HepG2 (cell line): ENCODE data around the gene NRBF2. TPM values are rescaled to one million over a fixed set of nuclear protein-coding genes. Genes with fewer than 3 reads are reported as not detected.

Experiments used
- ASH2L ChIP-seq: fragments of 300-600, 200-600 bp; sonication (generic); IDR thresholded peaks from 2 replicates; pipeline ENCODE4 v1.7.0; 2017; ENCODE audit warnings: low read depth, mild to moderate bottlenecking, moderate library complexity, mixed read lengths, low read length; ENCODE audit not compliant: insufficient read length
- EHMT2 ChIP-seq: fragments of 200-600 bp; sonication (generic); IDR thresholded peaks from 2 replicates; pipeline ENCODE4 v1.7.0; 2017; ENCODE audit warnings: antibody characterized with exemption, low read depth, low read length, borderline replicate concordance
- EZH2 ChIP-seq: conservative IDR thresholded peaks from 2 replicates; pipeline ENCODE4 v1.6.1; 2012; ENCODE audit warnings: mild to moderate bottlenecking, low read depth, low read length, moderate library complexity
- IRX3 ChIP-seq: sonication (generic); formaldehyde crosslinking; IDR thresholded peaks from 2 replicates; pipeline ENCODE4 v1.8.1; 2023; ENCODE audit warnings: mild to moderate bottlenecking, low read depth, missing genetic modification reagents, borderline replicate concordance
- MED13 ChIP-seq: sonication (generic); formaldehyde crosslinking; IDR thresholded peaks from 2 replicates; pipeline ENCODE4 v1.5.0; 2020; ENCODE audit warnings: missing genetic modification reagents
- RFXAP ChIP-seq: sonication (generic); formaldehyde crosslinking; IDR thresholded peaks from 2 replicates; pipeline ENCODE4 v1.4.0; 2020; ENCODE audit warnings: missing genetic modification reagents, borderline replicate concordance
- SMAD1 ChIP-seq: sonication (generic); formaldehyde crosslinking; IDR thresholded peaks from 2 replicates; pipeline ENCODE4 v1.4.0; 2020; ENCODE audit warnings: missing genetic modification reagents, low read depth, mild to moderate bottlenecking, borderline replicate concordance
- SMAD3 ChIP-seq: sonication (generic); formaldehyde crosslinking; IDR thresholded peaks from 2 replicates; pipeline ENCODE4 v1.4.0; 2020; ENCODE audit warnings: missing genetic modification reagents
- ZNF17 ChIP-seq: sonication (generic); formaldehyde crosslinking; IDR thresholded peaks from 2 replicates; pipeline ENCODE4 v1.5.0; 2020; ENCODE audit warnings: mild to moderate bottlenecking, missing genetic modification reagents
- ZNF329 ChIP-seq: sonication (generic); formaldehyde crosslinking; IDR thresholded peaks from 2 replicates; pipeline ENCODE4 v1.9.0; 2021; ENCODE audit warnings: low read depth, mild to moderate bottlenecking, missing genetic modification reagents
- ZNF468 ChIP-seq: sonication (generic); formaldehyde crosslinking; IDR thresholded peaks from 2 replicates; pipeline ENCODE4 v1.8.0; 2022; ENCODE audit warnings: mild to moderate bottlenecking, moderate library complexity, missing genetic modification reagents
- ZNF674 ChIP-seq: sonication (generic); formaldehyde crosslinking; IDR thresholded peaks from 2 replicates; pipeline ENCODE4 v1.5.0; 2020; ENCODE audit warnings: low read depth, mild to moderate bottlenecking, missing genetic modification reagents
- ZNF782 ChIP-seq: sonication (generic); formaldehyde crosslinking; IDR thresholded peaks from 2 replicates; pipeline ENCODE4 v1.4.0; 2020; ENCODE audit warnings: missing genetic modification reagents, mild to moderate bottlenecking, borderline replicate concordance
- polyA plus RNA-seq, 8 experiments: library from polyadenylated mRNA; depleted of rRNA in 3 of 8; stranded (reverse) in 7 of 8; unstranded in 1 of 8; fragments of >200 nt; fragmentation: Illumina TruSeq in 4 of 8; extraction: Trizol in 4 of 8; gene quantifications; 2 replicates each; pipeline versions ENCODE4 v1.2.1 to v1.2.3, GENCODE V29; 2011 to 2016; ENCODE audit warnings: low read depth in 4 of 8, missing spikeins in 1 of 8, mixed read lengths in 1 of 8; ENCODE audit not compliant: insufficient read depth in 1 of 8
- total RNA-seq, 5 experiments: library from RNA; depleted of rRNA; stranded (reverse); fragments of >200 nt; fragmentation: Illumina TruSeq; extraction: Trizol; gene quantifications; 2 replicates each; pipeline ENCODE4 v1.2.3, GENCODE V29; 2016; ENCODE audit warnings: low read depth in 1 of 5
- TF ChIP-seq, protein P1 (sequence below): sonication (generic); formaldehyde crosslinking; IDR thresholded peaks from 2 replicates; pipeline ENCODE4 v1.5.0; 2020; ENCODE audit warnings: mild to moderate bottlenecking, missing genetic modification reagents, borderline replicate concordance
- TF ChIP-seq, protein P2 (sequence below): sonication (generic); formaldehyde crosslinking; IDR thresholded peaks from 2 replicates; pipeline ENCODE4 v1.4.0; 2020; ENCODE audit warnings: mild to moderate bottlenecking, low read depth, missing genetic modification reagents
- TF ChIP-seq, protein P3 (sequence below): sonication (generic); formaldehyde crosslinking; IDR thresholded peaks from 2 replicates; pipeline ENCODE4 v1.5.0; 2020; ENCODE audit warnings: missing genetic modification reagents

NRBF2 gene
- total and polyA plus RNA-seq, 2 of the 13 experiments (the other 11 are each of a cell fraction or from before 2014, with no cell fraction given) = 20.0 to 28.4 TPM

DNA sequence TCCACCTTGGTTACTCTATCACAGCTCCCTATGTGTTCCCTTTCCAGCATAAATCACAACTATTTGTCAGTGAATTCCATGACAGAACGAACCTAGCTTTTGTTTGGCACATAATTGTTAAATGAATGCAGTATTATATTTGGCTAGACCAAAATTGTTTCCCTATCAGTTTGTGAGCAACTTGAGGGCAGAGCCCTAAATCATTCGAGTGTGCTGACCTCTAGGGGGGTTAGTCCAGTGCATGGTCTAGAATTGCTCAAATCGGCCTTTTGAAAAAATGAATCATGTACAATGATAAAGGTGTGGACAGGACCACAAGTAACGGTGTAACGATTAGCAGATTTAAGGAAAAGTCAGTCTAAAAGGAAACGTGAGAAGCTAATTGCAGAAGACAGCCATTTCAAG is 475 bp upstream of the NRBF2 start (continued):
- TF ChIP-seq, protein P1, sequence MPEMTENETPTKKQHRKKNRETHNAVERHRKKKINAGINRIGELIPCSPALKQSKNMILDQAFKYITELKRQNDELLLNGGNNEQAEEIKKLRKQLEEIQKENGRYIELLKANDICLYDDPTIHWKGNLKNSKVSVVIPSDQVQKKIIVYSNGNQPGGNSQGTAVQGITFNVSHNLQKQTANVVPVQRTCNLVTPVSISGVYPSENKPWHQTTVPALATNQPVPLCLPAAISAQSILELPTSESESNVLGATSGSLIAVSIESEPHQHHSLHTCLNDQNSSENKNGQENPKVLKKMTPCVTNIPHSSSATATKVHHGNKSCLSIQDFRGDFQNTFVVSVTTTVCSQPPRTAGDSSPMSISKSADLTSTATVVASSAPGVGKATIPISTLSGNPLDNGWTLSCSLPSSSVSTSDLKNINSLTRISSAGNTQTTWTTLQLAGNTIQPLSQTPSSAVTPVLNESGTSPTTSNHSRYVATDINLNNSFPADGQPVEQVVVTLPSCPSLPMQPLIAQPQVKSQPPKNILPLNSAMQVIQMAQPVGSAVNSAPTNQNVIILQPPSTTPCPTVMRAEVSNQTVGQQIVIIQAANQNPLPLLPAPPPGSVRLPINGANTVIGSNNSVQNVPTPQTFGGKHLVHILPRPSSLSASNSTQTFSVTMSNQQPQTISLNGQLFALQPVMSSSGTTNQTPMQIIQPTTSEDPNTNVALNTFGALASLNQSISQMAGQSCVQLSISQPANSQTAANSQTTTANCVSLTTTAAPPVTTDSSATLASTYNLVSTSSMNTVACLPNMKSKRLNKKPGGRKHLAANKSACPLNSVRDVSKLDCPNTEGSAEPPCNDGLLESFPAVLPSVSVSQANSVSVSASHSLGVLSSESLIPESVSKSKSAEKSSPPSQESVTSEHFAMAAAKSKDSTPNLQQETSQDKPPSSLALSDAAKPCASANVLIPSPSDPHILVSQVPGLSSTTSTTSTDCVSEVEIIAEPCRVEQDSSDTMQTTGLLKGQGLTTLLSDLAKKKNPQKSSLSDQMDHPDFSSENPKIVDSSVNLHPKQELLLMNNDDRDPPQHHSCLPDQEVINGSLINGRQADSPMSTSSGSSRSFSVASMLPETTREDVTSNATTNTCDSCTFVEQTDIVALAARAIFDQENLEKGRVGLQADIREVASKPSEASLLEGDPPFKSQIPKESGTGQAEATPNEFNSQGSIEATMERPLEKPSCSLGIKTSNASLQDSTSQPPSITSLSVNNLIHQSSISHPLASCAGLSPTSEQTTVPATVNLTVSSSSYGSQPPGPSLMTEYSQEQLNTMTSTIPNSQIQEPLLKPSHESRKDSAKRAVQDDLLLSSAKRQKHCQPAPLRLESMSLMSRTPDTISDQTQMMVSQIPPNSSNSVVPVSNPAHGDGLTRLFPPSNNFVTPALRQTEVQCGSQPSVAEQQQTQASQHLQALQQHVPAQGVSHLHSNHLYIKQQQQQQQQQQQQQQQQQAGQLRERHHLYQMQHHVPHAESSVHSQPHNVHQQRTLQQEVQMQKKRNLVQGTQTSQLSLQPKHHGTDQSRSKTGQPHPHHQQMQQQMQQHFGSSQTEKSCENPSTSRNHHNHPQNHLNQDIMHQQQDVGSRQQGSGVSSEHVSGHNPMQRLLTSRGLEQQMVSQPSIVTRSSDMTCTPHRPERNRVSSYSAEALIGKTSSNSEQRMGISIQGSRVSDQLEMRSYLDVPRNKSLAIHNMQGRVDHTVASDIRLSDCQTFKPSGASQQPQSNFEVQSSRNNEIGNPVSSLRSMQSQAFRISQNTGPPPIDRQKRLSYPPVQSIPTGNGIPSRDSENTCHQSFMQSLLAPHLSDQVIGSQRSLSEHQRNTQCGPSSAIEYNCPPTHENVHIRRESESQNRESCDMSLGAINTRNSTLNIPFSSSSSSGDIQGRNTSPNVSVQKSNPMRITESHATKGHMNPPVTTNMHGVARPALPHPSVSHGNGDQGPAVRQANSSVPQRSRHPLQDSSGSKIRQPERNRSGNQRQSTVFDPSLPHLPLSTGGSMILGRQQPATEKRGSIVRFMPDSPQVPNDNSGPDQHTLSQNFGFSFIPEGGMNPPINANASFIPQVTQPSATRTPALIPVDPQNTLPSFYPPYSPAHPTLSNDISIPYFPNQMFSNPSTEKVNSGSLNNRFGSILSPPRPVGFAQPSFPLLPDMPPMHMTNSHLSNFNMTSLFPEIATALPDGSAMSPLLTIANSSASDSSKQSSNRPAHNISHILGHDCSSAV (CRISPR knock-in tag) = 0 out of 2 replicates have a peak, but pooled peaks have one; percentile 2
- TF ChIP-seq, protein P2, sequence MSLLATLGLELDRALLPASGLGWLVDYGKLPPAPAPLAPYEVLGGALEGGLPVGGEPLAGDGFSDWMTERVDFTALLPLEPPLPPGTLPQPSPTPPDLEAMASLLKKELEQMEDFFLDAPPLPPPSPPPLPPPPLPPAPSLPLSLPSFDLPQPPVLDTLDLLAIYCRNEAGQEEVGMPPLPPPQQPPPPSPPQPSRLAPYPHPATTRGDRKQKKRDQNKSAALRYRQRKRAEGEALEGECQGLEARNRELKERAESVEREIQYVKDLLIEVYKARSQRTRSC (CRISPR knock-in tag) = no peak
- TF ChIP-seq ZNF674 (CRISPR knock-in tag) (no peak), ZNF468 (CRISPR knock-in tag) (no peak), ASH2L (no peak), EHMT2 (peak; percentile 92; the same call in 1 of the 2 replicates), RFXAP (CRISPR knock-in tag) (0 out of 2 replicates have a peak, but pooled peaks have one; percentile 8), SMAD1 (CRISPR knock-in tag) (0 out of 2 replicates have a peak, but pooled peaks have one; percentile 30), SMAD3 (no peak), IRX3 (CRISPR knock-in tag) (0 out of 2 replicates have a peak, but pooled peaks have one; percentile 16), ZNF782 (CRISPR knock-in tag) (no peak), ZNF17 (CRISPR knock-in tag) (no peak), ZNF329 (CRISPR knock-in tag) (no peak), MED13 (CRISPR knock-in tag) (no peak), EZH2 (no peak)
- TF ChIP-seq, protein P3, sequence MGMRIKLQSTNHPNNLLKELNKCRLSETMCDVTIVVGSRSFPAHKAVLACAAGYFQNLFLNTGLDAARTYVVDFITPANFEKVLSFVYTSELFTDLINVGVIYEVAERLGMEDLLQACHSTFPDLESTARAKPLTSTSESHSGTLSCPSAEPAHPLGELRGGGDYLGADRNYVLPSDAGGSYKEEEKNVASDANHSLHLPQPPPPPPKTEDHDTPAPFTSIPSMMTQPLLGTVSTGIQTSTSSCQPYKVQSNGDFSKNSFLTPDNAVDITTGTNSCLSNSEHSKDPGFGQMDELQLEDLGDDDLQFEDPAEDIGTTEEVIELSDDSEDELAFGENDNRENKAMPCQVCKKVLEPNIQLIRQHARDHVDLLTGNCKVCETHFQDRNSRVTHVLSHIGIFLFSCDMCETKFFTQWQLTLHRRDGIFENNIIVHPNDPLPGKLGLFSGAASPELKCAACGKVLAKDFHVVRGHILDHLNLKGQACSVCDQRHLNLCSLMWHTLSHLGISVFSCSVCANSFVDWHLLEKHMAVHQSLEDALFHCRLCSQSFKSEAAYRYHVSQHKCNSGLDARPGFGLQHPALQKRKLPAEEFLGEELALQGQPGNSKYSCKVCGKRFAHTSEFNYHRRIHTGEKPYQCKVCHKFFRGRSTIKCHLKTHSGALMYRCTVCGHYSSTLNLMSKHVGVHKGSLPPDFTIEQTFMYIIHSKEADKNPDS = 0 out of 2 replicates have a peak, but pooled peaks have one; percentile 17
